Muscle of leg (tissue), 11 donors: ENCODE results near the gene STPG1. TPM values are rescaled to one million over a fixed set of nuclear protein-coding genes. Genes with fewer than 3 reads are reported as not detected.

ENCODE experiments used
- DNase-seq: peaks from one replicate; pipeline ENCODE4 v3.0.0; 2013
- H3K27ac ChIP-seq: one replicate; pipeline ENCODE4 v1.5.1; 2013; ENCODE audit warnings: mild to moderate bottlenecking, low read length, control low read depth
- H3K27me3 ChIP-seq: one replicate; pipeline ENCODE4 v1.6.1; 2013; ENCODE audit warnings: low read length; ENCODE audit not compliant: control insufficient read depth, insufficient read depth
- H3K36me3 ChIP-seq: one replicate; pipeline ENCODE4 v1.6.1; 2013; ENCODE audit warnings: low read length; ENCODE audit not compliant: control insufficient read depth, insufficient read depth
- H3K4me1 ChIP-seq: one replicate; pipeline ENCODE4 v1.6.1; 2013; ENCODE audit warnings: low read length; ENCODE audit not compliant: control insufficient read depth, insufficient read depth
- H3K4me3 ChIP-seq: one replicate; pipeline ENCODE4 v1.5.1; 2013; ENCODE audit warnings: low read length, control low read depth
- H3K9me3 ChIP-seq: replicated peaks from 2 replicates; pipeline ENCODE4 v1.6.1; 2013; ENCODE audit warnings: low read depth, low read length; ENCODE audit not compliant: control insufficient read depth
- WGBS: methylation state at CpG from one replicate; pipeline ENCODE4 v1.1.5; 2013; ENCODE audit warnings: missing lambda C conversion rate; ENCODE audit not compliant: insufficient coverage; 5-methylcytosine and 5-hydroxymethylcytosine counted together
- polyA plus RNA-seq, 8 donors: library from polyadenylated mRNA; unstranded; fragments of 120-200 nt; gene quantifications; one replicate each; pipeline versions ENCODE4 v1.2.1 to v1.2.3, GENCODE V29; 2013; ENCODE audit warnings: inconsistent platforms in 1 of 8, low replicate concordance in 1 of 8; ENCODE audit not compliant: insufficient read length in 8 of 8, insufficient read depth in 1 of 8
- total RNA-seq: library from RNA; stranded (reverse); fragments of 120-200 nt; gene quantifications from one replicate; pipeline ENCODE4 v1.2.4, GENCODE V29; 2013

Gene STPG1
- total and polyA plus RNA-seq, 9 donors: 0.94 to 2.5 (median 1.4) TPM

DNA sequence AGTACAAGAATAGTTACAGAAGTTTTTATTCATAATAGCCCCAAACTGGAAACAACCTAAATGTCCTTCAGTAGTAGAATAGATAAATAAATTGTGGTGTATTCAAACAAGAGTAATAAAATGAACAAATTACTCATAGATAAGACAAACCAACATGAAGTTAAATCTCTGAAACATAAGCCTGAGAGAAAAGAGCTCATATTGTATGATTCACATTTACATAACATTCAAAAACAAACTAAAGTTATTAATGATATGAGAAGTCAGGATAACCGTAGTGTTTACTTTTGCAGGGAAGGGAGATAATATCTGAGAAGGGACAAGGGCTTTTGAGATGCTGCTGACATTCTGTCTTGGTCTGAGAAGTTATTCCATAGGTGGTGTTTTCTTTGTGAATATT, 13.5 kb downstream of the STPG1 start:
- Histone ChIP-seq H3K27ac (no peak overlapping the region), H3K27me3 (no peaks in the 10 kb centered on the region), H3K4me3 (no peak overlapping the region), H3K36me3 (no peaks in the 10 kb centered on the region), H3K4me1 (no peaks in the 10 kb centered on the region), H3K9me3 (no peaks in the 10 kb centered on the region)
- no CpG with 5 or more reads among the region's 1 CpG for WGBS
- no peak for DNase-seq

GRCh38 chr1:24393892-24394291, 19.7 kb downstream of the STPG1 start:
- Histone ChIP-seq H3K4me3 (no peak overlapping the region), H3K27ac (peak overlapping the region; percentile 1), H3K36me3 (peaks cover 4% of the 10 kb centered on the region), H3K27me3 (no peaks in the 10 kb centered on the region), H3K9me3 (no peaks in the 10 kb centered on the region), H3K4me1 (peaks cover 9% of the 10 kb centered on the region)
- 48% methylated on average over 3 of the region's 6 CpGs for WGBS
- no peak for DNase-seq

- Histone ChIP-seq H3K27ac (no peak overlapping the region), H3K4me3 (no peak overlapping the region), H3K27me3 (no peaks in the 10 kb centered on the region), H3K4me1 (peaks cover 9% of the 10 kb centered on the region), H3K36me3 (peaks cover 4% of the 10 kb centered on the region), H3K9me3 (no peaks in the 10 kb centered on the region)
- WGBS: 90% methylated on average over 2 of the region's 4 CpGs
- no peak for DNase-seq
These were observed 20.5 kb downstream of the STPG1 start for GRCh38 chr1:24392982-24393650.

- H3K27ac ChIP-seq: no peak overlapping the region
- no peak for DNase-seq
- H3K4me1 ChIP-seq: peaks cover 9% of the 10 kb centered on the region
- peaks cover 4% of the 10 kb centered on the region for H3K36me3 ChIP-seq
- no peak overlapping the region for H3K4me3 ChIP-seq
- no peaks in the 10 kb centered on the region for H3K9me3 ChIP-seq
- no peaks in the 10 kb centered on the region for H3K27me3 ChIP-seq
- no CpG with 5 or more reads among the region's 4 CpGs for WGBS
These were observed 21.0 kb downstream of the STPG1 start for GRCh38 chr1:24392604-24392946.

- no peaks in the 10 kb centered on the region for H3K27me3 ChIP-seq
- no peaks in the 10 kb centered on the region for H3K9me3 ChIP-seq
- H3K36me3 ChIP-seq: peaks cover 4% of the 10 kb centered on the region
- 12% methylated on average over 7 of the region's 11 CpGs for WGBS
- DNase-seq: peak; percentile 55
- peaks cover 9% of the 10 kb centered on the region for H3K4me1 ChIP-seq
- no peak overlapping the region for H3K4me3 ChIP-seq
- H3K27ac ChIP-seq: peak overlapping the region; percentile 75
These were observed 21.5 kb downstream of the STPG1 start for GRCh38 chr1:24391882-24392603.

DNA sequence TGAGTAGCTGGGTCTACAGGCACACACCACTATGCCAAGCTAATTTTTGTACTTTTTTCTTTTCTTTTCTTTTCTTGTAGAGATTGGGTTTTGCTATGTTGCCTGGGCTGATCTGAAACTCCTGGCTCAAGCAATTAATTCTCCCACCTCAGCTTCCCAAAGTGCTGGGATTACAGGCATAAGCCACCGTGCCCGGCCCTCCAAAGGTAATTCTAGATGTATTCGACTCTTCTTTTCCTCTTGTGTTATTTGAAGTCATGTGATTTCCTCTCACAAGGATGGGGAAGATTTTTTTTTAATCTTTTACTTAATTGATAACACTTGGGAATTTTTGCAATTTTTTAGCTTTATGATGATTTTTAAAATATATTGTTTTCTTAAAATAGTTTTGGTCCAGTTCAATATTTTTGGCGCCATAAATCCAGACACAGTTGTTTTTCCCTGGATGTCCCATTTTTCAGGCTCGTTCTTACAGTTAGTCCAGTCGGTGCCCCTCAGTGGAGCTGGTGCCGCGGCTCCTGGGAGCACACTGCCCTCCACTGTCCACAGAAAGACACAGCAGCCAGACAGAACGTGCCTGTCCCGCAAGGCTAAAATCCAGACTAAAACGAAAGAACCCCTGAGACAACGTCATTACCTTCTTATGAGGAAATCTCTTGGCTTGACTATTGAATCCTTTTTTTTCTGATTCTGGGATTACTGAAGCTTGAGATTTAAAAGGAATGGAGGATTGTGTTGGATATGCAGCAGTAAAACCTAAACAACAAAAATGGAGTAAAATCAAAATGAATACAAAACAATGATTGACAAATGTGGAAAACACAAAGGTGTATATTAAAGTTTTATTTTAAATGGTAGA, 22.4 kb downstream of the STPG1 start:
- Histone ChIP-seq H3K27ac (peak overlapping the region; percentile 75), H3K9me3 (no peaks in the 10 kb centered on the region), H3K36me3 (peaks cover 4% of the 10 kb centered on the region), H3K4me3 (no peak overlapping the region), H3K4me1 (peaks cover 17% of the 10 kb centered on the region), H3K27me3 (no peaks in the 10 kb centered on the region)
- DNase-seq: peak; percentile 88
- WGBS: 0% methylated on average over 5 of the region's 12 CpGs

- Histone ChIP-seq H3K4me1 (peaks cover 18% of the 10 kb centered on the region), H3K4me3 (no peak overlapping the region), H3K9me3 (no peaks in the 10 kb centered on the region), H3K36me3 (peaks cover 4% of the 10 kb centered on the region), H3K27me3 (no peaks in the 10 kb centered on the region), H3K27ac (no peak overlapping the region)
- 86% methylated on average over 2 of the region's 4 CpGs for WGBS
- DNase-seq: no peak
These were observed 24.3 kb downstream of the STPG1 start for GRCh38 chr1:24389231-24389678.

DNA sequence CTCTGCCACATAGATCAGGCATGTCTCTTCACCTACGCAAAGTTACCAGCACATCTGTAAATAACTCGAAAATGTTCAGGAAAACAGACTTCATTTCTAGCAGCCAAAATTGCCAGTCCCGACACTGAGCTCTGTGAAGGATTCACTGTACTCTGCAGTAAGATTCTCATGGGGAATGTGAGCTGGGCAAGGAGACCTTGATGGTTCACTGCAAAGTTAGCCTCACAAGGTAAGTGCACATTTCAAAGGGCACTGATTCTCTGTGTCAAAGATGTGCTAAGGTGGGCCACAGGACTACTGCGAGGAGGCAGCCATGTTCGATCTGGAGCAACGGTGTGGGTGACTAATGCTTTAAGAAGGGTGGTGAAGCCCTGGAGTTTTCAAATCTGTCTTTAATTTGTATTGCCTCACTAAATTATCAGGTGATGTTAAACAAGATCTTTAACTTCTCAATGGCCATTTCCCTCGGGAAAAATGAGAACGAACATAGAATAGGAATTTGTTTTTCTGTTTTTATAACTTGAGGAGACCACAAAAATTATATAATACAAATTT, 25.2 kb downstream of the STPG1 start:
- Histone ChIP-seq H3K36me3 (peaks cover 4% of the 10 kb centered on the region), H3K27me3 (no peaks in the 10 kb centered on the region), H3K27ac (no peak overlapping the region), H3K4me1 (peaks cover 17% of the 10 kb centered on the region), H3K9me3 (no peaks in the 10 kb centered on the region), H3K4me3 (no peak overlapping the region)
- WGBS: 90% methylated on average over 6 of the region's 8 CpGs
- no peak for DNase-seq

DNA sequence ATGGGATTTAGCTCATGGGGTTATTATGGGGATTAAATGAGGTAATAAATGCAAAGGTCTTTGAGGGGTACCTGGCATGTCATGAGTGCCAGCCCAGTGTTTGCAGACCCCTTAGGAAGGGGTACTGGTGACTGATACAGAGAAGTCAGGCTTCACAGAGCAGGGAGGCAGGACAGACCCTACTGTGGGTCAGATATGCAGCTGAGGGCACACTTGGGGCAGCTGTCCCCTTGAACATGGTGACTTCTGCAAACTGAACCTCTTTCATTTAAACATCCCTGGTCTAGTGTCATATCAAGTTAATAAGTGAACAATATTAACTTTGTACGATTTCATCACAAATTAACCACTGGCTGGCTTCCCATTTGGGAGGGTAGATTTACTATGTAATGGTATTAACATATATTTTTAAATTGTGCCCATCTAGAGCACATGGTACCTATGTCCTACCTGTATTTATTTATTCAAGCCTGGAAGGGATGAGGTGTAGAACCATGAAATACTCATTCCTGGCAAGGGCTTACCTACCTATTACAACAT, 25.9 kb downstream of the STPG1 start:
- Histone ChIP-seq H3K36me3 (peaks cover 4% of the 10 kb centered on the region), H3K9me3 (no peaks in the 10 kb centered on the region), H3K27me3 (no peaks in the 10 kb centered on the region), H3K4me3 (no peak overlapping the region), H3K27ac (no peak overlapping the region), H3K4me1 (peaks cover 17% of the 10 kb centered on the region)
- DNase-seq: no peak
- no CpG with 5 or more reads among the region's 1 CpG for WGBS
